ENCODE data around the gene SLC6A20.

GRCh38 chr3:45844616-45845015 is 48.3 kb upstream of the SLC6A20 start:
- TF ChIP-seq CTCF (IDR thresholded peaks at IDR 0.05) = no peak
- TF ChIP-seq POLR2A (IDR thresholded peaks at IDR 0.05) = no peak
- TF ChIP-seq EP300 (IDR thresholded peaks at IDR 0.05) = no peak

Data from ovary (tissue), 3 donors.